ENCODE data around the gene NCAN. TPM values are rescaled to one million over a fixed set of nuclear protein-coding genes. Genes with fewer than 3 reads are reported as not detected.

Gene NCAN
- total and polyA plus RNA-seq, 2 of the 8 experiments (the other 6 are each of a cell fraction or from before 2014, with no cell fraction given) = 2.7 TPM

DNA sequence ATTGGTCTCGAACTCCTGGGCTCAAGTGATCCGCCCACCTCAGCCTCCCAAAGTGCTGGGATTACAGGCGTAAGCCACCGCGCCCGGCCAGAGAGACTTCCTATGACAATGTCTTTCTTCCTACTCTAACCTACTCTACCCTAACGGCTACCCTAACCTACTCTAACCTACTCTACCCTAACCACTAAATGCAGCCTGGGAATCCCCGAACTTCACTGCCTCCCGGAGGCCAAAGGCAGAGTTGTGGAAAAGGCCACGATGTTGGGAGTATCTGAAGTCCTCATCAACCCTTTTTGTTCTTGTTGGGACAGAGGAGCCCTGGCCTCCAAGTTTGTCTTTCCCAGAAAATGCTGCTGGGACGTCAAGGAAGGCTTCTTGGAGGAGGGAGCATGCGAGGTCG, 7.6 kb upstream of the NCAN start (continued):
- no peak for TF ChIP-seq EZH2 (IDR thresholded peaks at IDR 0.05; ENCODE audit: low read depth, low read length, severe bottlenecking)
- TF ChIP-seq FOSL1 (IDR thresholded peaks at IDR 0.05; ENCODE audit: insufficient read depth, low read depth, low read length) = no peak
- TF ChIP-seq POLR2AphosphoS5 (IDR thresholded peaks at IDR 0.05; ENCODE audit: low read depth, low read length) = peak; percentile 94
- TF ChIP-seq RAD21 (IDR thresholded peaks at IDR 0.05 in 1 of 2, conservative IDR thresholded peaks at IDR 0.05 in 1 of 2; ENCODE audit: low read depth in 2 of 2, low read length in 2 of 2) = peak; percentile 33 to 46; a peak in 3 of 4 replicates
- TF ChIP-seq, protein P1, sequence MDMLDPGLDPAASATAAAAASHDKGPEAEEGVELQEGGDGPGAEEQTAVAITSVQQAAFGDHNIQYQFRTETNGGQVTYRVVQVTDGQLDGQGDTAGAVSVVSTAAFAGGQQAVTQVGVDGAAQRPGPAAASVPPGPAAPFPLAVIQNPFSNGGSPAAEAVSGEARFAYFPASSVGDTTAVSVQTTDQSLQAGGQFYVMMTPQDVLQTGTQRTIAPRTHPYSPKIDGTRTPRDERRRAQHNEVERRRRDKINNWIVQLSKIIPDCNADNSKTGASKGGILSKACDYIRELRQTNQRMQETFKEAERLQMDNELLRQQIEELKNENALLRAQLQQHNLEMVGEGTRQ (IDR thresholded peaks at IDR 0.05; ENCODE audit: low read length) = no peak
